ENCODE data around the gene KCNIP4. TPM values are rescaled to one million over a fixed set of nuclear protein-coding genes. Genes with fewer than 3 reads are reported as not detected.
"Not testable (repeated sequence)": the region's sequence is repeated elsewhere in the genome, so short reads cannot be mapped to it uniquely, and the experiment has no call there.

KCNIP4 gene
- total RNA-seq (2014; rRNA removed; shearing (Covaris generic)): not detected in 2 replicates

DNA sequence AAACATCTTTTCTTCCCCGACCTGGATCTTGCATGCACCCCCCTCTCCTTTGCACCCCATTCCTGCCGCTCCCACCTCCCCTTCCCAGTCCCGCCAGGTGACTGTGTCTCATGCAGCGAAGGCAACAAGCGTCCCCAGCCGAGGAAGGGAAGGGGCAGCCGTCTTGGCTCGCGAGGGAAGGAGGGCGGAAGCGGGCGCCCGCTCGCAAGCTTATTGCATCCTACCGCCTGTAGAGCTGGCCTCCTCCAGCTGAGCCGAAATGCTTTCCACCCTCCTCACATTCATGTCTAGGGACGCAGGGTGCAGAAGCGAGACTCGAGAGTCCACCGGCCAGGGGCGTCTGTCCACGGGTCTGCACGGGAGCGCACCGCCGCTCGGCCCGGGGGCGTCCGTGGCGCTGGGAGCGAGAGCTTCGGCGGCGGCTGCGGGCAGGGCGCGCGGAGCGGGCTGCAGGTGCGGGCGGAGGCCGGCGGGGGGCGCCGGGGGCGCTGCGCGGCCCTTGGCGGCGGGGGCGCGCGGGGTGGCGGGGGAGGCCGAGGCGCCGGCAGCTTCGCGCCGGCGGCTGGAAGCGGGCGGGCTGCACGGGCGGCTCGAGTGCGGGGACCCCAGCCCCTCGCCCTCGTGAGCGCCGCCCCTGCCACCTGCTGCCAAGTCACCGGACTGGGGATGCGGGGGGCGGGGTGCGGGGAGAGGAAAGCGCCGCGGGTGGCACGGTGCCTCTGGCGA lies at the start of gene KCNIP4:
Gene KCNIP4 (minus strand): TSS at position 426 of the 726 bp plus-strand sequence.
- Histone ChIP-seq H3K27ac (no peak within 1 kb of the TSS), H3K4me1 (replicated peaks) (no peaks in the 10 kb centered on the region)
- no peak for DNase-seq (ENCODE audit: low read depth in 1 of 2, low spot score in 2 of 2)

DNA sequence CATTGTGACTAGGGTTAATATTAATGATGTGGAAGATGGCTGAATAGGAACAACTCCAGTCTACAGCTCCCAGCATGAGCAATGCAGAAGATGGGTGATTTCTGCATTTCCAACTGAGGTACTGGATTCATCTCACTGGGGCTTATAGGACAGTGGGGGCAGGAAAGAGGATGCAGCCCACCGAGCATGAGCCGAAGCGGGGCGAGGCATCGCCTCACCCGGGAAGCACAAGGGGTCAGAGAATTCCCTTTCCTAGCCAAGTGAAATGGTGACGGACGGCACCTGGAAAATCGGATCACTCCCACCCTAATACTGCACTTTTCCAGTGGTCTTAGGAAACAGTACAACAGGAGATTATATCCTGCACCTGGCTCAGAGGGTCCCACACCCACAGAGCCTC lies 48.0 kb upstream of the KCNIP4 start:
- not testable (repeated sequence) for H3K27ac ChIP-seq; H3K36me3 ChIP-seq; H3K27me3 ChIP-seq (replicated peaks); H3K4me3 ChIP-seq; H3K4me1 ChIP-seq (replicated peaks); DNase-seq (ENCODE audit: low read depth in 1 of 2, low spot score in 2 of 2); H3K9me3 ChIP-seq (replicated peaks)

More for the DNA sequence above, at the start of gene KCNIP4:
- no peaks in the 10 kb centered on the region for H3K36me3 ChIP-seq
- H3K27me3 ChIP-seq (replicated peaks): peaks cover 11% of the 10 kb centered on the region
- no peak within 1 kb of the TSS for H3K4me3 ChIP-seq
- no peaks in the 10 kb centered on the region for H3K9me3 ChIP-seq (replicated peaks)

DNA sequence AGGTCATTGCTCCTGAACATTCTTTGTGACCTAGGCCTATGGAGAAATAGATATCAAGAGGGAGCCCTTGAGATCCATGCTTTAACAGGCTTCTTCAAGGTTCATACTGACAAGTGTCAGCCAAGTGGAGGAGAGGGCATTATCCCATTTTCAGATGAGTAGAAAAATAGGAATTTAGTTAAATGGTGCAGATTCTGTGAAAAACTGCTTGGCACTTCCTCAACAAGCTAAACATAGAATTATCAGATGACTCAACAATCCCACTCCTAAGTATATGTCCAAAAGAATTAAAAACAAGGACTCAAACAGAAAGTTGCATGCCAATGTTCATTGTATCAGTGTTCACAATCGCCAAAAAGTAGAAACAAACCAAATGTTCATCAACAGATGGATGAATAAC lies 43.8 kb upstream of the KCNIP4 start:
- no peak overlapping the region for H3K4me3 ChIP-seq
- no peaks in the 10 kb centered on the region for H3K9me3 ChIP-seq (replicated peaks)
- H3K4me1 ChIP-seq (replicated peaks): no peaks in the 10 kb centered on the region
- DNase-seq (ENCODE audit: low read depth in 1 of 2, low spot score in 2 of 2): no peak
- H3K36me3 ChIP-seq: no peaks in the 10 kb centered on the region
- no peak overlapping the region for H3K27ac ChIP-seq
- H3K27me3 ChIP-seq (replicated peaks): no peaks in the 10 kb centered on the region

DNA sequence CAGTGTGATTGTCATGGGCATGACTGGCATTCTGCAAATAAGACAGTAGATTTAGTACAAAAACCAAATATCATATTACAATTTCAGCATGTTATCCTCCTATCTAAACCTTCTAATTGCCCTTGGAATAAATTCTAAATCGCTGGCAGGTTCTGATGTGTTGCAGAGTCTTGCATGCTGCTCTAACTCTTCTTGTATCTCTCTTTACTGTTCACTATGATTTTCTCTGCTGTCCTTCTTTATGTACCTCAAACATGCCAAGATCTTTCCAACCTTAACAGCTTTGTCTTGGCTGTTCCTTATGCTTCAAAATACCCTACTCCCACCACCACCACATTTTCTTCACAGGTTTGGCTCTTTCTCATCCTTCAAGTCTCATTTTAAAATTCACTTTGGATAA lies 43.0 kb upstream of the KCNIP4 start:
- DNase-seq (ENCODE audit: low read depth in 1 of 2, low spot score in 2 of 2): no peak
- H3K27me3 ChIP-seq (replicated peaks): no peaks in the 10 kb centered on the region
- no peak overlapping the region for H3K4me3 ChIP-seq
- H3K4me1 ChIP-seq (replicated peaks): no peaks in the 10 kb centered on the region
- H3K36me3 ChIP-seq: no peaks in the 10 kb centered on the region
- H3K9me3 ChIP-seq (replicated peaks): no peaks in the 10 kb centered on the region
- no peak overlapping the region for H3K27ac ChIP-seq

DNA sequence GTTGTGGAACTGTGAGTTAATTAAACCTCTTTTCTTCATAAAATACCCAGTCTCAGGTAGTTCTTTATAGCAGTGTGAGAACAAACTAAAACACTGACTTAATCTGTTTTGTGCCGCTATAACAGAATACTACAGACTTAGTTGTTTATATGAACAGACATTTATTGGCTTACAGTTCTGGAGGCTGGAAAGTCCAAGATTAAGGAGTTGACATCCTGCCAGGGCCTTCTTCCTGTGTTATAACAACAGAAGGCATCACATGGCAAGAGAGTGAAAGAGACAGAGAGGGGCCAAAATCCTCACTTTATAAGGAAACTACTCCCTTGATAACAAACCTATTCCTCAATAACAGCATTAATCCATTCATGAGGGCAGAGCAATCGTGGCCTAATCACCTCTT lies 42.5 kb upstream of the KCNIP4 start:
- H3K9me3 ChIP-seq (replicated peaks): no peaks in the 10 kb centered on the region
- H3K27me3 ChIP-seq (replicated peaks): no peaks in the 10 kb centered on the region
- no peaks in the 10 kb centered on the region for H3K36me3 ChIP-seq
- DNase-seq (ENCODE audit: low read depth in 1 of 2, low spot score in 2 of 2): no peak
- no peak overlapping the region for H3K4me3 ChIP-seq
- H3K4me1 ChIP-seq (replicated peaks): no peaks in the 10 kb centered on the region
- H3K27ac ChIP-seq: no peak overlapping the region

DNA sequence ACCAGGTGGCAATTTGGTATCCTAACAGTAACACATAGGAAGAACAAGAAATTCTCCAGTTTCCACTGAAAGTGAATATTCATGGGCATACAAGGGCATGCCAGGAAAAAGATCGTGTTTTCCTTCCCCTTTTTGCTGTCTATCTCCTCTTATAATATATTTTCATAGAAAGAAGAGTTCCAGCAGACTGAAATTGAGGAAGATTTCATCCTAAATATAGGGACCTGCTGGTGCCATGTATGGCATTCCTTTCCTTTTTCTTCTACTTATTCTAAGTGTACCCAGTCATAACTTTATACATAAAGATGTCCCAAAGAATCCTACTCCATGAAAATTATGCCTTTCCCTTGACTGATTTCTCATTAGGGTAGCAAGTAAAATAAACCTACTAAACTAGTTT lies 40.8 kb upstream of the KCNIP4 start:
- no peaks in the 10 kb centered on the region for H3K9me3 ChIP-seq (replicated peaks)
- H3K27ac ChIP-seq: no peak overlapping the region
- H3K4me3 ChIP-seq: no peak overlapping the region
- H3K36me3 ChIP-seq: no peaks in the 10 kb centered on the region
- H3K4me1 ChIP-seq (replicated peaks): no peaks in the 10 kb centered on the region
- no peak for DNase-seq (ENCODE audit: low read depth in 1 of 2, low spot score in 2 of 2)
- H3K27me3 ChIP-seq (replicated peaks): no peaks in the 10 kb centered on the region

DNA sequence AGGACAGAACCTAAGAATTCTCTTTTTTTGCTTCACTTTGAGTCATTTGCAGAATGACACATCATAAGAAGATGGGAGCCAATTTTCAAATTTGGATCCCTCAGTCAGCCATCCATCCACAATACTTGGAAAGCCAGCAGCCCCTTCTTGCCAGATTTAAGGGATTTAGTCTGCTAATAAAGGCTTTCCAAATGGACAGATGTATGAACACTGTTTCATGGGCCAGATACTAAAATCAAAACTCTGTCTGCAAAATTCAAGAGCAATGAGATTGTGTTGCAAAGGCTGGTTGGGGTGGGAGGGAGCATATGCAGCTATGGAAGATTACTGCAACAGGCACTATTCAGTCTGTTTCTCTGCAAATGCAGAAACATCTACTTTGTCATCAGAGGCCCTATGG lies 37.7 kb upstream of the KCNIP4 start:
- Histone ChIP-seq H3K9me3 (replicated peaks) (no peaks in the 10 kb centered on the region), H3K36me3 (no peaks in the 10 kb centered on the region), H3K4me1 (replicated peaks) (no peaks in the 10 kb centered on the region), H3K27ac (no peak overlapping the region), H3K4me3 (no peak overlapping the region), H3K27me3 (replicated peaks) (no peaks in the 10 kb centered on the region)
- DNase-seq (ENCODE audit: low read depth in 1 of 2, low spot score in 2 of 2): no peak

DNA sequence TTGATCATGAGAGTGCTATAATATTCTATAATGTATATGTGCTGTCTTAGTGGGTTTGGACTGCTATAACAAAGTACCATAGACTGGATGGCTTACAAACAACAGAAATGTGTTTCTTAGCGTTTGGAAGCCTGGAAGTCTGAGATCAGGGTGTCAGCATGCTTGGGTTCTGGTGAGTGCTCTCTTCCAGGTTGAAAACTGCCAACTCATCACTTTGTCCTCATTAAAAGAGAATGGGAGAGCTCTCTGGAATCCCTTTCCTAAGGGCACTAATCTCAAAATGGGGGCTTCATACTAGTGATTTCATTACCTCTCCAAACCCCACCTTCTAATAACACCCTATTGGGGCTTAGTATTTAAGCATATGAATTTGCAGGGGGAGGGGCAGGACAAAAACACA lies 33.5 kb upstream of the KCNIP4 start:
- Histone ChIP-seq H3K4me1 (replicated peaks) (no peaks in the 10 kb centered on the region), H3K4me3 (no peak overlapping the region), H3K27me3 (replicated peaks) (no peaks in the 10 kb centered on the region), H3K9me3 (replicated peaks) (no peaks in the 10 kb centered on the region), H3K27ac (no peak overlapping the region), H3K36me3 (no peaks in the 10 kb centered on the region)
- no peak for DNase-seq (ENCODE audit: low read depth in 1 of 2, low spot score in 2 of 2)

DNA sequence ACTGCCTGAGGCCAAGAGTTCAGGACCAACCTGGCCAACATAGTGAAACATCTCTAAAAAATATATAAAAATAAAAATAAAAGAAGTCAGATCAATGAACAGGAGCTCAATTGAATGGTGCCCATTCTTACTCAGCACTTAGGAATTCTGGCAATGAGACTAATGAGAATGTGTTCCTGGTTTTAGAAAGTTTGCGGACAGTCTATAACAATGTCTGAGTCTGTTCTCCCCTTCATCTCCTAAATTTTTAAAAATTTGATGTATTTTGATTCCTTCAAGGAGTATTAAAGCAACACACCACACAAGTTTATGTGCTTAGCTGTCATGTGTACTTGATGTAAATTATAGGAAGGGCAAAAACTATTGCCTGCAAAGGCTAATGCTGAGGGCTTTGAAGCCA lies 30.6 kb upstream of the KCNIP4 start:
- H3K4me3 ChIP-seq: no peak overlapping the region
- H3K4me1 ChIP-seq (replicated peaks): no peaks in the 10 kb centered on the region
- no peak overlapping the region for H3K27ac ChIP-seq
- no peak for DNase-seq (ENCODE audit: low read depth in 1 of 2, low spot score in 2 of 2)
- H3K9me3 ChIP-seq (replicated peaks): no peaks in the 10 kb centered on the region
- no peaks in the 10 kb centered on the region for H3K36me3 ChIP-seq
- H3K27me3 ChIP-seq (replicated peaks): no peaks in the 10 kb centered on the region

DNA sequence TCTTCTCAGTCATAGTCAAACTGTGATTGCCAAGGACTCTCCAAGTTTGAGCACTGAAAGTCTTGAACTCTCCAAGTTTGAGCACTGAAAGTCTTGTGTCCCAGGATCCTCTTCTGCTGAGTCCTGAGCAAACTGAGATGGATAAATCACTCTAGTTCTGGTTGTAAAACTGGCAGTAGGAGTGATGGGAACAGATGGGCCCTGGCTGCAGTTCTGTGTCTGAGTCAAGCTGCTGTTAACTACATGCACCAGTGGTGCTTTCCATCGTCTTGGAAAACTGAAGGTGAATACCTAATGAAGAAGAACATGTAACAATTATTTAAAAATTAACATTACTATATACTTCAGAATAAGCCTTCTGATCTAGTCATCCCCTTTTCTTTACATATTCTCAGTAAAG lies 27.6 kb upstream of the KCNIP4 start:
- no peak overlapping the region for H3K4me3 ChIP-seq
- no peaks in the 10 kb centered on the region for H3K9me3 ChIP-seq (replicated peaks)
- no peaks in the 10 kb centered on the region for H3K4me1 ChIP-seq (replicated peaks)
- H3K27ac ChIP-seq: no peak overlapping the region
- no peak for DNase-seq (ENCODE audit: low read depth in 1 of 2, low spot score in 2 of 2)
- H3K27me3 ChIP-seq (replicated peaks): no peaks in the 10 kb centered on the region
- no peaks in the 10 kb centered on the region for H3K36me3 ChIP-seq

DNA sequence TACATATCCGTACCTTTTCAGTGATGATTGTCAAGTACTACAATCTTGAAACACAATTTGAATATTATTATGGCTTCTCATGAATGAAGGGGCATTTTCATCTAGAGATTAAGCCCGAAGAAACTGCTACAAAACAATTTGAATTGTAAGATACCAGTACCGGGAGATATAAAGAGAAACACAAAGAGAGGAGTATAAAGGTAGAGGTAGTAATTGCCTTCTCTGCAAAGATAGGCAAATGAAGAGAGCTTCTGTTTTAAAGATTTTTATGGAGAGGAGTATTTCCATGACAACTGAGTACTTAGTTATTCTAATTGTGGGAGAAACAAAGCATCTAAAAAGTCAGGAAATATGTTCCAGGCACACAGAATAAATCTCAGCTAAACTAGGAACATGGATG lies 25.3 kb upstream of the KCNIP4 start:
- H3K36me3 ChIP-seq: no peaks in the 10 kb centered on the region
- DNase-seq (ENCODE audit: low read depth in 1 of 2, low spot score in 2 of 2): no peak
- H3K27me3 ChIP-seq (replicated peaks): no peaks in the 10 kb centered on the region
- no peak overlapping the region for H3K4me3 ChIP-seq
- H3K4me1 ChIP-seq (replicated peaks): no peaks in the 10 kb centered on the region
- H3K9me3 ChIP-seq (replicated peaks): no peaks in the 10 kb centered on the region
- no peak overlapping the region for H3K27ac ChIP-seq

DNA sequence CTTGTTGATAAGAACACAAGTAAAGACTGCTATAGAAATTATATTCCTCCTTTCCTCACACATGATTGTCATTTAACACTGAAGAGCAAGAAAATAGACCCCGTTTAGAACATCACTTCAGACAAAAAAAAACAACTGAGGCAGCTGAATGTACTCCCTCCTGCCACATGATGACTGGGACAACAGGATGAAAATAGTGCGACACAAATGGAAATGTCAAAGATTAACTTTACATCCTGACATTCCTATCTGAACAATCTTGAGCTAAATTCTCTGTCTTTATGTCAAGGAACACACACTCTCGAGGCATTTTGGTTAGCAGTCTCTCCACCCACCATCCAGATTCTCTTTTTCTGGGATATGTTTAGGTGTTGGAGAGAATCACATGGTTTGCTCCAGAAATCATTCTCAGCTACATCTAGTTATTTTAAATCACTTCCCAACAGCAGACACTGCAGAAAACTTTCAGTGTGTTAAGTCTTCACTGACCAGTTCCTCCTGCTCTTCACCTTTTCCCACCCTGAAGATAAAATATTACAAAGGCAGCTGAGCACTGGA lies 16.3 kb upstream of the KCNIP4 start:
- no peak for DNase-seq (ENCODE audit: low read depth in 1 of 2, low spot score in 2 of 2)
- H3K9me3 ChIP-seq (replicated peaks): no peaks in the 10 kb centered on the region

DNA sequence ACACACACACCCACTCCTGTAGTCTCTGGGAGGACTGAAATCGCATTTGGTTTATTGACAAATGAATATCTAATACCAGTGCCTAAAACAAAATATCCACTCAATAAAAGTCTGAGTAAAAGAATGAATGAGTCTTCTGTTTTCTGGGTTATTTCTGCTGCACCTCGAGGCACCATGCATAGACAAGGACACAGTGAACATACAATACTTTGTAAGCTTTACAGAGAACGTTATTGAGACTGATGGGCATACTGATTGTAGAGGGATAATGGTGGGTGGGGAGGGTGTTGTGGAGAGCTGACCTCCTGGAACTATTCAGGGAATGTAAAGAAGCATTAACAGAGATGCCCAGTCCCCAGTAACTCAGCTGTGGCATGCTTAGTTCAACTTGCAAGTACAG lies 14.1 kb upstream of the KCNIP4 start:
- Histone ChIP-seq H3K27me3 (replicated peaks) (no peaks in the 10 kb centered on the region), H3K27ac (no peak overlapping the region), H3K36me3 (no peaks in the 10 kb centered on the region), H3K4me3 (no peak overlapping the region), H3K9me3 (replicated peaks) (no peaks in the 10 kb centered on the region), H3K4me1 (replicated peaks) (no peaks in the 10 kb centered on the region)
- DNase-seq (ENCODE audit: low read depth in 1 of 2, low spot score in 2 of 2): no peak

More for the DNA sequence above, 16.3 kb upstream of the KCNIP4 start:
- Histone ChIP-seq H3K4me1 (replicated peaks) (no peaks in the 10 kb centered on the region), H3K27me3 (replicated peaks) (no peaks in the 10 kb centered on the region), H3K27ac (no peak overlapping the region), H3K4me3 (no peak overlapping the region), H3K36me3 (no peaks in the 10 kb centered on the region)

DNA sequence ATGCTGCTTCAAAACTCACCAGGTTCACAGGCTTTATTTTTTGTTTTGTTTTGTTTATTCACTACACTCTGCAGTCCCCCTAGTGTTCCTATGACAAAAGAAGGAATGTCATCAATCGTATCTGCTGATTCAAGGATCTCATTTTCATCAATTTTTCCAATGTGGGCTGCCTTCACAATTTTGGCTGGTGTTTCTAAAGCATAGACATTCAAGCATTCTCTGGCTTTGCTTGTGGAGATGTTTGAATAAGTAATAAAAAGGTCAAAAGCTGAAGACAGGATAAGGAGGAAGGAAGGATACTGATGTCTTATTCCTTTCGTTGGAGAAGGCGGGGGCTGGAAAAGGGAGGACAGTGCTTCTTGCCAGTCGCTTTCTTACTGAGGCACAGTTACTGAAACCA lies 12.2 kb upstream of the KCNIP4 start:
- Histone ChIP-seq H3K4me3 (no peak overlapping the region), H3K36me3 (no peaks in the 10 kb centered on the region), H3K27ac (no peak overlapping the region), H3K27me3 (replicated peaks) (no peaks in the 10 kb centered on the region), H3K4me1 (replicated peaks) (no peaks in the 10 kb centered on the region), H3K9me3 (replicated peaks) (no peaks in the 10 kb centered on the region)
- no peak for DNase-seq (ENCODE audit: low read depth in 1 of 2, low spot score in 2 of 2)

DNA sequence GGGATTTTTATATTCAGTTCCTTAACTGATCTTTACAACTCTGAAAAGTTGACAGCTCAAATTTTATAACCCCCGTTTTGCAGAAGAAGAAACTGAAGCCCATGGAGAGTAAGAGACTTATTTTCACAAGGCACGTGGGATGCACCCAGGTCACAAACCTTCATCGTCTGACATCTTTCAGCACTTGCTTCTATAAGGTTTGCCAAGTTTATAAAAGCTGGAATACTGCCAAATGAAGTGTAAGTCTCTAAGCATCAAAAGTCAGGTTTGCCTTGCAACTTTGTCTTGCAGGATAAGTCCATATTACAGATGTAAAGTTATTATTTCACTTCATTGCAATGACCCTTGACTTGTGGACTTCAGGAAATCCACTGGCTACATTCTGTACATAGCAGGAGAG lies 6.3 kb upstream of the KCNIP4 start:
- Histone ChIP-seq H3K27me3 (replicated peaks) (no peaks in the 10 kb centered on the region), H3K4me1 (replicated peaks) (no peaks in the 10 kb centered on the region), H3K4me3 (no peak overlapping the region), H3K36me3 (no peaks in the 10 kb centered on the region), H3K27ac (no peak overlapping the region), H3K9me3 (replicated peaks) (no peaks in the 10 kb centered on the region)
- no peak for DNase-seq (ENCODE audit: low read depth in 1 of 2, low spot score in 2 of 2)
